Panc1 (cell line): ENCODE measurements around the gene FILIP1. TPM values are rescaled to one million over a fixed set of nuclear protein-coding genes. Genes with fewer than 3 reads are reported as not detected.

Experiments
- ATAC-seq: fragments of 200-7000 bp; cut with Tn5 transposase; 2 replicates; pipeline ENCODE4 v1.9.1; 2020; ENCODE audit warnings: mild to moderate bottlenecking, moderate library complexity
- BruUV-seq: library from RNA; stranded (reverse); fragments of 400-500 nt; replicated peaks from 2 replicates; lab custom pipeline; 2021; lab: Mats Ljungman, UMichigan
- CTCF ChIA-PET: fragments of 300-600 bp; sonication (Branson Sonifier 250); formaldehyde crosslinking; loops from one replicate; lab custom pipeline; 2022; ENCODE audit warnings: antibody characterized with exemption; lab: Charles Lee
- POLR2A ChIA-PET: fragments of 300-600 bp; sonication (Branson Sonifier 250); formaldehyde crosslinking; loops from one replicate; lab custom pipeline; 2022; ENCODE audit warnings: antibody characterized with exemption; lab: Charles Lee
- DNase-seq: peaks from one replicate; pipeline ENCODE4 v3.0.0-alpha.2; 2010; ENCODE audit warnings: low read depth, low spot score
- H3K27ac ChIP-seq: 2 replicates; pipeline ENCODE4 v1.5.1; 2011; ENCODE audit warnings: mild to moderate bottlenecking, low read length, inconsistent platforms
- H3K27me3 ChIP-seq: fragments of 200-500 bp; sonication (Bioruptor generic); 2 replicates; pipeline ENCODE4 v1.6.0; 2014; ENCODE audit warnings: low read length, inconsistent platforms; ENCODE audit not compliant: control insufficient read depth, insufficient read depth
- H3K36me3 ChIP-seq: fragments of 200-500 bp; sonication (Bioruptor generic); 2 replicates; pipeline ENCODE4 v1.5.1; 2014; ENCODE audit warnings: inconsistent platforms, mild to moderate bottlenecking, low read length, moderate library complexity; ENCODE audit not compliant: control insufficient read depth, insufficient read depth
- H3K4me1 ChIP-seq: 2 replicates; pipeline ENCODE4 v1.5.1; 2011; ENCODE audit warnings: inconsistent platforms, mild to moderate bottlenecking, low read length, moderate library complexity; ENCODE audit not compliant: control insufficient read depth, insufficient read depth
- H3K4me3 ChIP-seq, 2 experiments: 2 replicates each; pipeline ENCODE4 v1.5.1; 2011 to 2012; ENCODE audit warnings: low read depth in 2 of 2, low read length in 2 of 2, mild to moderate bottlenecking in 2 of 2, inconsistent platforms in 1 of 2, moderate library complexity in 1 of 2
- H3K9me3 ChIP-seq: fragments of 200-500 bp; sonication (Bioruptor generic); 2 replicates; pipeline ENCODE4 v1.5.1; 2014; ENCODE audit warnings: low read depth, mild to moderate bottlenecking, inconsistent platforms, low read length, moderate library complexity; ENCODE audit not compliant: control insufficient read depth, insufficient read depth
- POLR2AphosphoS5 ChIP-seq: IDR thresholded peaks from 2 replicates; pipeline ENCODE4 v1.6.1; 2012; ENCODE audit warnings: mild to moderate bottlenecking, low read depth, low read length, moderate library complexity
- REST ChIP-seq, 2 experiments: IDR thresholded peaks; 2 replicates each; pipeline ENCODE4 v1.6.1; 2011 to 2012; ENCODE audit warnings: low read depth in 2 of 2, control low read depth in 1 of 2, low read length in 1 of 2, mild to moderate bottlenecking in 1 of 2, moderate library complexity in 1 of 2; ENCODE audit not compliant: insufficient read depth in 1 of 2
- SIN3A ChIP-seq: IDR thresholded peaks from 2 replicates; pipeline ENCODE4 v1.6.1; 2012; ENCODE audit warnings: low read depth, mild to moderate bottlenecking, low read length, moderate library complexity, borderline replicate concordance; ENCODE audit not compliant: insufficient read depth
- TCF7L2 ChIP-seq: IDR thresholded peaks from 2 replicates; pipeline ENCODE4 v1.6.1; 2011; ENCODE audit warnings: mild to moderate bottlenecking, low read depth, low read length, inconsistent platforms
- in situ Hi-C: cut with HindIII; loops from 2 replicates; pipeline ENCODE4 v1.10.0; 2016; ENCODE audit warnings: low sequenced_read_pairs, low pct_unique_long_range_greater_than_20kb
- intact Hi-C: fragments of 100-400 bp; cut with micrococcal nuclease; formaldehyde crosslinking; loops from one replicate; pipeline ENCODE4 v1.10.0; 2022; ENCODE audit not compliant: unreplicated experiment
- total RNA-seq: library from RNA; stranded (reverse); gene quantifications from one replicate; pipeline ENCODE4 v1.2.1, GENCODE V29; 2021; ENCODE audit not compliant: unreplicated experiment
- TF ChIP-seq, protein P1 (sequence below): fragments of 450-650 bp; IDR thresholded peaks from 2 replicates; pipeline ENCODE4 v1.5.1; 2017; ENCODE audit warnings: mild to moderate bottlenecking

The FILIP1 gene
- total RNA-seq, 1 experiment from 2014 or later: 0.26 TPM

- no peak overlapping the region for H3K27ac ChIP-seq
- in situ Hi-C loops (no loop called here), intact Hi-C loops (no loop called here)
- DNase-seq (no peak), ATAC-seq (no peak)
- H3K9me3 ChIP-seq: no peaks in the 10 kb centered on the region
- CTCF ChIA-PET: no interaction called here
- POLR2A ChIA-PET: interaction anchor here (0.7 to 0.9 kb wide), 2 partner anchors 9 to 286 kb away, joined by 5 to 13 read pairs; no protein-coding TSS in a partner anchor
- H3K36me3 ChIP-seq: no peaks in the 10 kb centered on the region
- no peak overlapping the region for H3K4me3 ChIP-seq
- TF ChIP-seq REST (IDR thresholded peaks at IDR 0.05; ENCODE audit: insufficient read depth in 1 of 2, low read depth in 2 of 2, low read length in 1 of 2): no peak
- H3K27me3 ChIP-seq: no peaks in the 10 kb centered on the region
- H3K4me1 ChIP-seq: no peaks in the 10 kb centered on the region
- BruUV-seq: no TSS peak
These were observed 175.9 kb downstream of the FILIP1 start for GRCh38 chr6:75317503-75318206.

DNA sequence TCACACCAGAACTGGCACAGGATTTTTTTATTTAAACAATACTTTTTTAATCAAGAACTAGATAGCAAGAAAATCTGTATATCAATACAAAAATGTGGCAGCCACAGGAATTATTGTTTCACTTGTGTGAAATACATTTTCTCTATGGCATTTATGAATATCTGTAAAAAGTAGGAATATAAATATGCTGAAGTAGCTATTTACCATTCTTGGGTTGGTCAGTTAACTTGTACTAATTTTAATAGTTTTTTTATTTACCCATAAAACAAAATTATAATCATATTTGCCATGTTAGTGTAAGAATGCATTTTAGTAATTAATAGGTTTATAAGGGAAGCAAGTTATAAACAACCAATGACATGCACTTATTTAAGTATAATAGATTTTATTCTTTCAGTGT, 177.6 kb downstream of the FILIP1 start:
- ChIA-PET CTCF (no interaction called here), POLR2A (interaction anchor here (0.6 kb wide), 1 partner anchor 8 kb away, joined by 3 read pairs; no protein-coding TSS in a partner anchor)
- no TSS peak for BruUV-seq

More for the DNA sequence above, 177.6 kb downstream of the FILIP1 start:
- no peak for ATAC-seq
- Histone ChIP-seq H3K27ac (no peak overlapping the region), H3K4me1 (no peaks in the 10 kb centered on the region), H3K27me3 (no peaks in the 10 kb centered on the region), H3K4me3 (no peak overlapping the region), H3K36me3 (no peaks in the 10 kb centered on the region), H3K9me3 (no peaks in the 10 kb centered on the region)
- no peak for TF ChIP-seq POLR2AphosphoS5
- TF ChIP-seq, protein P1, sequence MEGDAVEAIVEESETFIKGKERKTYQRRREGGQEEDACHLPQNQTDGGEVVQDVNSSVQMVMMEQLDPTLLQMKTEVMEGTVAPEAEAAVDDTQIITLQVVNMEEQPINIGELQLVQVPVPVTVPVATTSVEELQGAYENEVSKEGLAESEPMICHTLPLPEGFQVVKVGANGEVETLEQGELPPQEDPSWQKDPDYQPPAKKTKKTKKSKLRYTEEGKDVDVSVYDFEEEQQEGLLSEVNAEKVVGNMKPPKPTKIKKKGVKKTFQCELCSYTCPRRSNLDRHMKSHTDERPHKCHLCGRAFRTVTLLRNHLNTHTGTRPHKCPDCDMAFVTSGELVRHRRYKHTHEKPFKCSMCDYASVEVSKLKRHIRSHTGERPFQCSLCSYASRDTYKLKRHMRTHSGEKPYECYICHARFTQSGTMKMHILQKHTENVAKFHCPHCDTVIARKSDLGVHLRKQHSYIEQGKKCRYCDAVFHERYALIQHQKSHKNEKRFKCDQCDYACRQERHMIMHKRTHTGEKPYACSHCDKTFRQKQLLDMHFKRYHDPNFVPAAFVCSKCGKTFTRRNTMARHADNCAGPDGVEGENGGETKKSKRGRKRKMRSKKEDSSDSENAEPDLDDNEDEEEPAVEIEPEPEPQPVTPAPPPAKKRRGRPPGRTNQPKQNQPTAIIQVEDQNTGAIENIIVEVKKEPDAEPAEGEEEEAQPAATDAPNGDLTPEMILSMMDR: no peak
- no peak for TF ChIP-seq SIN3A
- no peak for TF ChIP-seq TCF7L2
- TF ChIP-seq REST (IDR thresholded peaks at IDR 0.05; ENCODE audit: insufficient read depth in 1 of 2, low read depth in 2 of 2, low read length in 1 of 2): no peak
- no peak for DNase-seq
- in situ Hi-C loops (no loop called here), intact Hi-C loops (no loop called here)
